Progenitor cell of endocrine pancreas (in vitro differentiated cells): ENCODE measurements around the gene ZNF860. TPM values are rescaled to one million over a fixed set of nuclear protein-coding genes. Genes with fewer than 3 reads are reported as not detected.

Experiments
- DNase-seq: peaks from one replicate; pipeline ENCODE4 v3.0.0; 2021; ENCODE audit warnings: low spot score; ENCODE audit not compliant: unreplicated experiment
- H3K27ac Mint-ChIP-seq: 2 replicates; pipeline ENCODE4 v1.8.0; 2021; ENCODE audit warnings: mild to moderate bottlenecking, moderate library complexity, mixed read lengths
- H3K27me3 Mint-ChIP-seq: 2 replicates; pipeline ENCODE4 v1.8.0; 2021; ENCODE audit warnings: mixed read lengths
- H3K36me3 Mint-ChIP-seq: 2 replicates; pipeline ENCODE4 v1.8.0; 2022; ENCODE audit warnings: mixed read lengths; ENCODE audit not compliant: insufficient read depth
- H3K4me1 Mint-ChIP-seq: 2 replicates; pipeline ENCODE4 v1.8.0; 2021; ENCODE audit warnings: low read depth, mixed read lengths
- H3K4me3 Mint-ChIP-seq: 2 replicates; pipeline ENCODE4 v1.8.0; 2021; ENCODE audit warnings: low read depth, mild to moderate bottlenecking, moderate library complexity, mixed read lengths
- H3K9me3 Mint-ChIP-seq: 2 replicates; pipeline ENCODE4 v1.8.0; 2021; ENCODE audit warnings: low read depth, mixed read lengths
- total RNA-seq: library from RNA; stranded (reverse); gene quantifications from 2 replicates; pipeline ENCODE4 v1.2.1, GENCODE V29; 2021
- TF ChIP-seq, protein P1 (sequence below): fragments of 200-600 bp; sonication (generic); IDR thresholded peaks from one replicate; pipeline ENCODE4 v1.5.0; 2021; ENCODE audit warnings: antibody characterized with exemption, mild to moderate bottlenecking; ENCODE audit not compliant: unreplicated experiment

The ZNF860 gene
- total RNA-seq, 1 donor from 2014 or later: 2.1 TPM

DNA sequence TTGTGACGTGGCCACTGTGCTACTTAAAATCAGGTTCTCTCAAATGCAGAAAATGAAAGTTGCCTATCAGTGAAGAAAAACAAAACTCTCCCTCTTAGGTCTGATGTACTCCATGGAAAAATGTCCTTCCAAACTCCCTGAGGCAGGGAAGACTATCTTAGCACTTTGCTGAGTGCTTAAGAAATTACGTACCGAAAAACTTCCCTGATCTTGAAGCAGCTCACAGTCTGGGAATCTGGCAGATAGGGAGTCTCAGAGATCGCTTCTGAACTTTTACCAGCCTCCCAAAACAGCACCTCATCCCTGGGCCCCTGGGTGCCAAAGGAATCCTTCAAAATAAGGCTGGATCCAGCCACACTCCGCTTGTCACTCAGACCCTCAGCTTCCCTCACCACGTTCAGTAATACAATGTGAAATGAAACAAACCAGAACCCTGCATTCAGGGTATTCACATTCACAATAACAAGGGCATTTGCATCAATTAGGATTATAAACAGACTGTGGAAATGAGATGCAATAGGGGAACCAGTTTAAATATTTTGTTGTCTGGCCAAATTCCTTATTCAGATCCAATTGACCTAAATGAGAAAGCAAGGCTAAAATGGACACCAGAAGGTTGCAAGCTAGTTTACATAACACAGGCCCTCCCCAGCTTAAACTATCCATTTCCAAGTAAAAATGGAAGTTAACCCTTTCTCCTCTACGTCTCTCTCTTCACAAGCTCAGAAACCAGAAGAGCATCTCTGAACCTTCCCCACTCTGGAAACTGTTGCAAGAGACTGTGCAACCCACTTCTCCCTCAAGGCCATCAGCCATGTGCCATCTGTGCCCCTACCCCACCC, 21.4 kb upstream of the ZNF860 start:
- peaks cover 7% of the 10 kb centered on the region for H3K9me3 Mint-ChIP-seq
- DNase-seq: no peak
- H3K27ac Mint-ChIP-seq: peak overlapping the region; percentile 34
- no peak overlapping the region for H3K4me3 Mint-ChIP-seq
- TF ChIP-seq, protein P1, sequence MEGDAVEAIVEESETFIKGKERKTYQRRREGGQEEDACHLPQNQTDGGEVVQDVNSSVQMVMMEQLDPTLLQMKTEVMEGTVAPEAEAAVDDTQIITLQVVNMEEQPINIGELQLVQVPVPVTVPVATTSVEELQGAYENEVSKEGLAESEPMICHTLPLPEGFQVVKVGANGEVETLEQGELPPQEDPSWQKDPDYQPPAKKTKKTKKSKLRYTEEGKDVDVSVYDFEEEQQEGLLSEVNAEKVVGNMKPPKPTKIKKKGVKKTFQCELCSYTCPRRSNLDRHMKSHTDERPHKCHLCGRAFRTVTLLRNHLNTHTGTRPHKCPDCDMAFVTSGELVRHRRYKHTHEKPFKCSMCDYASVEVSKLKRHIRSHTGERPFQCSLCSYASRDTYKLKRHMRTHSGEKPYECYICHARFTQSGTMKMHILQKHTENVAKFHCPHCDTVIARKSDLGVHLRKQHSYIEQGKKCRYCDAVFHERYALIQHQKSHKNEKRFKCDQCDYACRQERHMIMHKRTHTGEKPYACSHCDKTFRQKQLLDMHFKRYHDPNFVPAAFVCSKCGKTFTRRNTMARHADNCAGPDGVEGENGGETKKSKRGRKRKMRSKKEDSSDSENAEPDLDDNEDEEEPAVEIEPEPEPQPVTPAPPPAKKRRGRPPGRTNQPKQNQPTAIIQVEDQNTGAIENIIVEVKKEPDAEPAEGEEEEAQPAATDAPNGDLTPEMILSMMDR: no peak
- no peaks in the 10 kb centered on the region for H3K36me3 Mint-ChIP-seq
- no peaks in the 10 kb centered on the region for H3K27me3 Mint-ChIP-seq
- peaks cover 27% of the 10 kb centered on the region for H3K4me1 Mint-ChIP-seq

DNA sequence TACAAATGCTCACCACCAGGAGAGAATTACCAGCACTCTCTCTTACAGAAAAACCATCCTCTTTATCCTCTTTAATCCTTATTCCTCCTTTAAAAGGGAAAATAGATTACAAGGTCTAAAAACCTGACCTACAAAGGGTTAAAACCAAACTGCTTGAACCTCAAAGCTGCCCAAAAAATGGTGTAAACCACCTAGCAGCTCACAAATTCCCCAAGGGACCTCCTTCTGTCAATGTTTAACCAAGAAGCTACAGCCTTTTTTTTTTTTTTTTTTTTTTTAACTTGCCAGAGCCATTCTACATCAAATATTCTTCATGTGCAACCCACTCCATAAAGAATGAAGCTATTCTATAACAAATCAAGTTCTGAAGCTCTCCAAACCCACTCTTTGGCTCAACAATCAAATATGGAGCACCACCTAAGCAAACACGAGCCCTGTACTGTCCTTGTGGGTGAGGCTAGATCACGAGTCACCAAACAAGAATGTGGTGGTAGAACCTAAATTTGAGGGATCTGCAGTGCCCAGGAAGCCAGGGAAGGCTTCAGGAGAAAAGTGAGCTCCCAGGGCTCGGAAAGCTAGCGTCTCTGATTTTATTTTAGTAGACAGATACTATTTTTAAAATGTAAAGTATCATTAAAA, 20.6 kb upstream of the ZNF860 start:
- Mint-ChIP-seq H3K36me3 (no peaks in the 10 kb centered on the region), H3K4me3 (no peak overlapping the region), H3K4me1 (peaks cover 27% of the 10 kb centered on the region), H3K9me3 (peaks cover under 1% of the 10 kb centered on the region), H3K27me3 (no peaks in the 10 kb centered on the region), H3K27ac (peak overlapping the region; percentile 34)
- TF ChIP-seq, protein P1: no peak
- no peak for DNase-seq

DNA sequence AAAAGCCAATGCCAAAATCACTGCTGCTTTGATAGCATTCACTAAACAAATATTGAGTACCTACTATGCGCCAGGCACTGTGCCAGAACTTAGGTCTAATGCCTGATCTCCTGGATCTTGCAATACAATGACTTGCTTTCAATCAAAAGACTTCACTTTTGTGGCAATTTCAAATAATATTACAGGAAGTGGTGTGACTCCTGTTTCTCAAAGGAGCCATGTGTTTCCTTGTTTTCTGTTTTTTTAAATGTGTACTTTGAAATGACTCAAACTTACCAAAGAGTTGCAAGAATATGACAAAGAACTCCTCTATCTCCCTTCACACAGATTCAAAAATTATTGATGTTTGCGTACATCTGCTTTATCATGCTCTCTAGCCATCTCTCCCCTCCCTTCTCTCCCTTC, 18.7 kb upstream of the ZNF860 start:
- DNase-seq: no peak
- TF ChIP-seq, protein P1: no peak
- H3K4me3 Mint-ChIP-seq: no peak overlapping the region
- H3K36me3 Mint-ChIP-seq: peaks cover 3% of the 10 kb centered on the region
- H3K4me1 Mint-ChIP-seq: peaks cover 36% of the 10 kb centered on the region
- no peak overlapping the region for H3K27ac Mint-ChIP-seq
- H3K27me3 Mint-ChIP-seq: no peaks in the 10 kb centered on the region
- H3K9me3 Mint-ChIP-seq: peaks cover 3% of the 10 kb centered on the region

DNA sequence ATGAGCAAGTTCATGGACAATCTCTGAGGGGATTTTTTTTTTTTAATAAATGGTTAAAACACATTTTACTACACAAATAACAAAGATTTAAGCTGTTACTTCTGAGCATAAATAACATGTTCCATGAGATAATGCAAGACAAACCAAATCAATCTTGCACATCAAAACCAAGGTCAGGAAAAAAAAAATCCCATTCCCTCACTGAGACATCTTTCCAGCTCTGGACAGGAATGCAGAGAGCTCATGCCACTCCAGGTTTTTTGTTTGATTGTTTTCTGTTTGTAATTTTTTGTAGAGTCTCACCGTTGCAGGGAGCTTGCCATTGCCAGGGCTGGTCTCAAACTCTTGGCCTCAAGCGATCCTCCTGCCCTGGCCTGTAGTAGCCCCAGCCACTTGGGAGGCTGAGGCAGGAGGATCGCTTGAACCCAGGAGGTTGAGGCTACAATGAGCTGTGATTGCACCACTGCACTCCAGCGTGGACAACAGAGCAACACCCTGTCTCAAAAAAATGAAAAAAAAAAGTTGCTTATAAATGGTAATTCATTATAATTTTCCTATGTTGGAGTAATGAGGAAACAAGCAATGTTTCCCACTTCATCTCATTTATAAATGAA, 14.5 kb upstream of the ZNF860 start:
- peaks cover 34% of the 10 kb centered on the region for H3K4me1 Mint-ChIP-seq
- H3K4me3 Mint-ChIP-seq: no peak overlapping the region
- peaks cover 3% of the 10 kb centered on the region for H3K9me3 Mint-ChIP-seq
- peaks cover 3% of the 10 kb centered on the region for H3K36me3 Mint-ChIP-seq
- H3K27ac Mint-ChIP-seq: no peak overlapping the region
- no peaks in the 10 kb centered on the region for H3K27me3 Mint-ChIP-seq
- DNase-seq: no peak
- TF ChIP-seq, protein P1: no peak

DNA sequence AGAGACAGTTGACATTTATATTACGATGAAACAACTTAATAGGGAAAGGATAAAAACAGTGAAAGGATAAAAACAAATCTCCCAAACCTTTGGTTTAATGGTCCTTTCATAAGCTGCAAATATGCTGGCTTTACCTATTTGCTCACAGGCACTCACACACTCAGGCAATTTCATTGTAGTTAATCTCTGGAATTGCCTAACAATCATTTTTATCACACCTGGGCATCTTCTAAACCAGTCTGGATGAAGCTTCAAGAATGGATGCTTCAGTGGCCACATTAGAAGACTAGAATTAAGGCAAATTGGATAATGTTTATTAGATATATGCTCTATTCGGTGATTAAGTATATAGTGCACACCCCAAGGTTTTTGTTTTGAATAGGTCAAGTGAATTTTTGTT, 14.0 kb upstream of the ZNF860 start:
- Mint-ChIP-seq H3K27me3 (no peaks in the 10 kb centered on the region), H3K9me3 (peaks cover 3% of the 10 kb centered on the region), H3K4me3 (no peak overlapping the region), H3K36me3 (peaks cover 3% of the 10 kb centered on the region), H3K4me1 (peaks cover 34% of the 10 kb centered on the region), H3K27ac (peak overlapping the region; percentile 64)
- DNase-seq: no peak
- TF ChIP-seq, protein P1: no peak
